NCI-H1930 (cell line): ENCODE measurements around the gene PRSS53.

Source experiments
- DNase-seq, 2 experiments: peaks; one replicate each; lab custom pipeline; 2025; lab: John Stamatoyannopoulos, UW

The PRSS53 gene

GRCh38 chr16:31078597-31079341, 10.0 kb downstream of the PRSS53 start:
- no peak for DNase-seq

GRCh38 chr16:31077592-31078396, 10.9 kb downstream of the PRSS53 start:
- DNase-seq = no peak

- no peak for DNase-seq
These were observed 11.7 kb downstream of the PRSS53 start for GRCh38 chr16:31077024-31077423.

GRCh38 chr16:31076319-31076718, 12.4 kb downstream of the PRSS53 start:
- DNase-seq = no peak

GRCh38 chr16:31074814-31075183, 13.9 kb downstream of the PRSS53 start:
- no peak for DNase-seq

- peak; percentile 99 to 100 for DNase-seq
These were observed 14.6 kb downstream of the PRSS53 start, which contains the start of the genes ZNF646 and ZNF668 for GRCh38 chr16:31073970-31074813. Gene ZNF646, plus strand, starts transcription at chr16:31074422. Its CDS starts 1,903 bp downstream, at chr16:31076325. Gene ZNF668, minus strand, starts transcription at chr16:31074240. Its CDS starts 9,781 bp downstream, at chr16:31064459.

GRCh38 chr16:31073142-31073969, 15.4 kb downstream of the PRSS53 start:
- peak; percentile 80 to 92 for DNase-seq

- peak in 1 of 2 experiments; percentile 16 for DNase-seq
These were observed 16.1 kb downstream of the PRSS53 start for GRCh38 chr16:31072540-31073141.

- DNase-seq = no peak
These were observed 16.9 kb downstream of the PRSS53 start for GRCh38 chr16:31071861-31072260.

GRCh38 chr16:31067342-31067741, 21.4 kb downstream of the PRSS53 start:
- no peak for DNase-seq

- no peak for DNase-seq
These were observed 23.8 kb downstream of the PRSS53 start for GRCh38 chr16:31064882-31065461.

GRCh38 chr16:31063843-31064611, 24.7 kb downstream of the PRSS53 start:
- DNase-seq = no peak

- DNase-seq = no peak
These were observed 25.3 kb downstream of the PRSS53 start for GRCh38 chr16:31063495-31063842.

GRCh38 chr16:31061813-31062440, 26.8 kb downstream of the PRSS53 start:
- no peak for DNase-seq

GRCh38 chr16:31061126-31061812, 27.5 kb downstream of the PRSS53 start:
- no peak for DNase-seq

- DNase-seq = no peak
These were observed 33.1 kb downstream of the PRSS53 start for GRCh38 chr16:31055613-31056012.

- DNase-seq = no peak
These were observed 36.6 kb downstream of the PRSS53 start for GRCh38 chr16:31052114-31052513.

- no peak for DNase-seq
These were observed 38.3 kb downstream of the PRSS53 start for GRCh38 chr16:31050280-31051030.
